LoVo (cell line): ENCODE results near the gene TMEM63A.
"Not testable (repeated sequence)": the region's sequence is repeated elsewhere in the genome, so short reads cannot be mapped to it uniquely, and the experiment has no call there.

Source experiments
- DNase-seq: peaks from one replicate; pipeline ENCODE4 v3.0.0-alpha.2; 2016; ENCODE audit warnings: low spot score

TMEM63A gene

GRCh38 chr1:225845571-225846259, 36.5 kb downstream of the TMEM63A start:
- peak; percentile 22 for DNase-seq

GRCh38 chr1:225845097-225845496, 37.1 kb downstream of the TMEM63A start:
- DNase-seq, result no peak

GRCh38 chr1:225844236-225845061, 37.7 kb downstream of the TMEM63A start:
- DNase-seq, result no peak

GRCh38 chr1:225843426-225843795, 38.8 kb downstream of the TMEM63A start:
- no peak for DNase-seq

GRCh38 chr1:225842788-225843425, 39.3 kb downstream of the TMEM63A start:
- DNase-seq, result no peak

GRCh38 chr1:225842074-225842473, 40.1 kb downstream of the TMEM63A start:
- DNase-seq, result no peak

- DNase-seq, result no peak
Measured at GRCh38 chr1:225840713-225841112, 41.5 kb downstream of the TMEM63A start.

- DNase-seq, result no peak
Measured at GRCh38 chr1:225840223-225840610, 42.0 kb downstream of the TMEM63A start.

- DNase-seq, result no peak
Measured at GRCh38 chr1:225838793-225839192, 43.4 kb downstream of the TMEM63A start.

- DNase-seq, result not testable (repeated sequence)
Measured at GRCh38 chr1:225836296-225836695, 45.9 kb downstream of the TMEM63A start.

GRCh38 chr1:225835856-225836255, 46.3 kb downstream of the TMEM63A start:
- no peak for DNase-seq

- no peak for DNase-seq
Measured at GRCh38 chr1:225834417-225835329, 47.5 kb downstream of the TMEM63A start.

- DNase-seq, result no peak
Measured at GRCh38 chr1:225830841-225831240, 51.3 kb downstream of the TMEM63A start.

- no peak for DNase-seq
Measured at GRCh38 chr1:225828706-225829345, 53.4 kb downstream of the TMEM63A start.

- DNase-seq, result no peak
Measured at GRCh38 chr1:225827076-225827475, 55.1 kb downstream of the TMEM63A start.

- DNase-seq, result no peak
Measured at GRCh38 chr1:225825607-225826007, 56.6 kb downstream of the TMEM63A start.

- no peak for DNase-seq
Measured at GRCh38 chr1:225825078-225825477, 57.1 kb downstream of the TMEM63A start.

- no peak for DNase-seq
Measured at GRCh38 chr1:225824533-225824941, 57.6 kb downstream of the TMEM63A start.

GRCh38 chr1:225823811-225824261, 58.3 kb downstream of the TMEM63A start:
- no peak for DNase-seq

- DNase-seq, result no peak
Measured at GRCh38 chr1:225822655-225823403, 59.4 kb downstream of the TMEM63A start.
